Lower lobe of right lung (tissue), 2 donors: ENCODE results near the gene ACP1. TPM values are rescaled to one million over a fixed set of nuclear protein-coding genes. Genes with fewer than 3 reads are reported as not detected.

ENCODE experiments used
- ATAC-seq, 2 donors: fragments of 200-7000 bp; cut with Tn5 transposase; one replicate each; pipeline ENCODE4 v1.9.1; 2020 to 2022; ENCODE audit warnings: mild to moderate bottlenecking in 2 of 2, moderate library complexity in 2 of 2
- DNase-seq: peaks from one replicate; pipeline ENCODE4 v3.0.0-alpha.2; 2020
- H3K27ac ChIP-seq: fragments of 200-600 bp; one replicate; pipeline ENCODE4 v1.8.0; 2022
- H3K27me3 ChIP-seq: fragments of 200-600 bp; one replicate; pipeline ENCODE4 v1.8.0; 2022; ENCODE audit warnings: low read depth
- H3K36me3 ChIP-seq: fragments of 200-600 bp; one replicate; pipeline ENCODE4 v1.8.0; 2022; ENCODE audit warnings: mild to moderate bottlenecking
- H3K4me1 ChIP-seq: fragments of 200-600 bp; one replicate; pipeline ENCODE4 v1.8.0; 2022
- H3K4me3 ChIP-seq: fragments of 200-600 bp; one replicate; pipeline ENCODE4 v1.8.0; 2022; ENCODE audit warnings: mild to moderate bottlenecking
- H3K9me3 ChIP-seq: fragments of 200-600 bp; one replicate; pipeline ENCODE4 v1.8.0; 2022
- CTCF ChIP-seq: fragments of 200-600 bp; IDR thresholded peaks from one replicate; pipeline ENCODE4 v1.8.0; 2022; ENCODE audit warnings: antibody characterized with exemption, mild to moderate bottlenecking
- intact Hi-C: fragments of 100-400 bp; cut with DNase I; formaldehyde crosslinking; loops from one replicate; pipeline ENCODE4 v1.11.0; 2022
- total RNA-seq: library from RNA; stranded (reverse); fragmentation: NEBNext Ultra II Directional; extraction: Animal tissue kit (Norgen Biotek cat#: 25700); gene quantifications from one replicate; pipeline ENCODE4 v1.2.1, GENCODE V29; 2021
- donor health status: DM: no; HTN: yes; CAD: no; lungs with severe emphysema.

Gene ACP1
- total RNA-seq, 1 donor from 2014 or later: 68.6 TPM

DNA sequence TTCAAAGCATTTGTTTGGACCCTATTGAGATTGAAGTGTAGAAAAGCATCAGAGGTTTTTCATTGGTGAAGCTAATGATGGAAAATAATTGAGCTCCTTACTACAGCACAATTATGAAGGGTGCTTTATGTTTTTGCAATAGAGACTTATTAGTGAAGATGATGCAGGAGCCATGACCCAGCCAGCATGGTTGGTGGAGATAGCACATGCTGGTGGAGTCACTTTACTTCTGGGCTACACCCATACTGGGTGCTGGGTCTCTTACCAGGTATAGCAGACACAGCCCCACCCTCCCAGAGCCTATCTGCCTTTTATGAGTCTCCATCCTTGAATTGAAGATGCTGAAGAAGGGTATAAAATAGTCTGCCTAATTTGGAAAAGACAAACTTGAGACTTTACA is 3.6 kb downstream of the ACP1 start:
- no peaks in the 10 kb centered on the region for H3K9me3 ChIP-seq
- DNase-seq (no peak), ATAC-seq (no peak)
- H3K4me1 ChIP-seq: peaks cover 31% of the 10 kb centered on the region
- H3K27ac ChIP-seq: no peak overlapping the region
- intact Hi-C loops: no loop called here
- TF ChIP-seq CTCF: no peak
- H3K36me3 ChIP-seq: peaks cover 20% of the 10 kb centered on the region
- H3K27me3 ChIP-seq: no peaks in the 10 kb centered on the region
- no peak overlapping the region for H3K4me3 ChIP-seq

DNA sequence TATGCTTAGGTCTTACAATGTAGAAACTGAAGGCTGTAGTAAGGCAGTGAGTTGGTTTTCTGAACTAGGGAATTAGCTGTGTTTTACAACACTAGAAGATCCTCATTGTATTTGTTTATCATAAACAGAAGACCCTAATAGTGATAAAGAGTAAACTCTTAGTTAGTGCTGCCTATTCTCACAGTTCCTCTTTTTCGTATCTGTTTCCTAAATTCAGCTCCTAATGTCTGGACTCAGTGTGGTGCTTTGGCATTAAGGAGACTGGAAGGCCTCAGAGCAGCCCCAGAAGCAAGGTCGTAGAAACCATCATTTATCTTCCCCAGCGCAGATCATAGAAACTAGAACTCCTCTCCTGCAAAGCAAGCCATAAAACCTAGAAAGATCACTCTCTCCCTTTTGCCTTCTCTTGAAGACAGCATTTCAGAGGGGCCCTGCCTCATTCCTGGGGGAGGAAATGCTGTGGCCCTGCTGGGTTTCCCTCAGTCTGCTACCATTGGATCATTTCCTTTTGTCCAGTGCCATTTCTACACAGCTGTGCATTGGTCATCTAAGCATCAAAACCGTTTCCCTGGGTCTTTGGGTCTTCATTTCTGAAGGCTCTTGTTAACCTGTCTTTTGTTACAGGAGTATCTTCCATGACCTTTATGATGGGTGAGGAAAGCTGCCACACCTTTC is 4.7 kb downstream of the ACP1 start:
- no peak for TF ChIP-seq CTCF
- H3K27ac ChIP-seq: no peak overlapping the region
- no peaks in the 10 kb centered on the region for H3K9me3 ChIP-seq
- peaks cover 27% of the 10 kb centered on the region for H3K4me1 ChIP-seq
- no peak for ATAC-seq
- intact Hi-C loops: no loop called here
- H3K36me3 ChIP-seq: peaks cover 27% of the 10 kb centered on the region
- no peak for DNase-seq
- H3K27me3 ChIP-seq: no peaks in the 10 kb centered on the region
- H3K4me3 ChIP-seq: no peak overlapping the region

GRCh38 chr2:270861-271260 is 6.1 kb downstream of the ACP1 start:
- peaks cover 20% of the 10 kb centered on the region for H3K4me1 ChIP-seq
- DNase-seq (no peak), ATAC-seq (no peak)
- no peaks in the 10 kb centered on the region for H3K9me3 ChIP-seq
- intact Hi-C loops: no loop called here
- no peak for TF ChIP-seq CTCF
- H3K27ac ChIP-seq: no peak overlapping the region
- H3K27me3 ChIP-seq: no peaks in the 10 kb centered on the region
- no peak overlapping the region for H3K4me3 ChIP-seq
- H3K36me3 ChIP-seq: peaks cover 40% of the 10 kb centered on the region

DNA sequence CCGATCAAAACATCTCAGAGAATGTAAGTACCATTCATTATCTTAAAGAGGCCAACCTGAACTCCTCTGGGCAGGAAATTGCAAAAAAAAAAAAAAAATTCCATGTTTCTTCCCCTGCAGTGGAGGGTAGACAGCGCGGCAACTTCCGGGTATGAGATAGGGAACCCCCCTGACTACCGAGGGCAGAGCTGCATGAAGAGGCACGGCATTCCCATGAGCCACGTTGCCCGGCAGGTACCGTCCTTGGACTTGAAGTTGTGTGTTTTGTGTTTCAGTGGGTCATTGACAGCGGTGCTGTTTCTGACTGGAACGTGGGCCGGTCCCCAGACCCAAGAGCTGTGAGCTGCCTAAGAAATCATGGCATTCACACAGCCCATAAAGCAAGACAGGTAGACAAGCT is 7.2 kb downstream of the ACP1 start:
- Histone ChIP-seq H3K4me3 (no peak overlapping the region), H3K27me3 (no peaks in the 10 kb centered on the region), H3K9me3 (no peaks in the 10 kb centered on the region), H3K4me1 (peaks cover 9% of the 10 kb centered on the region), H3K36me3 (peaks cover 50% of the 10 kb centered on the region), H3K27ac (no peak overlapping the region)
- intact Hi-C loops: no loop called here
- DNase-seq (no peak), ATAC-seq (peak; percentile 65 to 87)
- TF ChIP-seq CTCF: no peak

- DNase-seq (no peak), ATAC-seq (no peak)
- H3K36me3 ChIP-seq: peaks cover 64% of the 10 kb centered on the region
Measured at GRCh38 chr2:273333-273732, 8.6 kb downstream of the ACP1 start.

More at GRCh38 chr2:273333-273732, 8.6 kb downstream of the ACP1 start:
- no peak for TF ChIP-seq CTCF
- H3K4me1 ChIP-seq: peaks cover 7% of the 10 kb centered on the region
- no peak overlapping the region for H3K27ac ChIP-seq
- H3K9me3 ChIP-seq: no peaks in the 10 kb centered on the region
- intact Hi-C loops: no loop called here
- no peaks in the 10 kb centered on the region for H3K27me3 ChIP-seq
- no peak overlapping the region for H3K4me3 ChIP-seq
